ENCODE data around the gene INAVA. TPM values are rescaled to one million over a fixed set of nuclear protein-coding genes. Genes with fewer than 3 reads are reported as not detected.

Gene INAVA
- total RNA-seq, 6 donors from 2014 or later = 8.9 to 21.0 (median 16.3) TPM

GRCh38 chr1:200866116-200866515, 28.6 kb upstream of the INAVA start:
- no peaks in the 10 kb centered on the region for H3K4me1 ChIP-seq
- H3K36me3 ChIP-seq = peaks cover 0 to 10% (median 2%) of the 10 kb centered on the region in 4 donors
- TF ChIP-seq EP300 (IDR thresholded peaks at IDR 0.05) (no peak), CTCF (IDR thresholded peaks at IDR 0.05) (no peak), POLR2AphosphoS5 (IDR thresholded peaks at IDR 0.05) (no peak), POLR2A (IDR thresholded peaks at IDR 0.05) (no peak)
- no peak overlapping the region for H3K4me3 ChIP-seq
- no peaks in the 10 kb centered on the region for H3K9me3 ChIP-seq
- no peaks in the 10 kb centered on the region for H3K27me3 ChIP-seq
- ATAC-seq (ENCODE audit: low FRiP score in 2 of 2) (no peak), DNase-seq (no peak)
- WGBS, 2 donors = 66 to 73% methylated on average over 3 of the region's 3 CpGs
- no peak overlapping the region for H3K27ac ChIP-seq

- no peaks in the 10 kb centered on the region for H3K9me3 ChIP-seq
- no peak overlapping the region for H3K27ac ChIP-seq
- H3K4me3 ChIP-seq = no peak overlapping the region
- ATAC-seq (ENCODE audit: low FRiP score in 2 of 2) (no peak), DNase-seq (no peak)
- TF ChIP-seq POLR2A (IDR thresholded peaks at IDR 0.05) (no peak), POLR2AphosphoS5 (IDR thresholded peaks at IDR 0.05) (no peak), EP300 (IDR thresholded peaks at IDR 0.05) (no peak), CTCF (IDR thresholded peaks at IDR 0.05) (no peak)
- peaks cover 0 to 10% (median 2%) of the 10 kb centered on the region in 4 donors for H3K36me3 ChIP-seq
- H3K27me3 ChIP-seq = no peaks in the 10 kb centered on the region
- WGBS, 2 donors = 33 to 41% methylated on average over 5 of the region's 5 CpGs
- no peaks in the 10 kb centered on the region for H3K4me1 ChIP-seq
These were observed 28.2 kb upstream of the INAVA start for GRCh38 chr1:200866521-200866920.

GRCh38 chr1:200867018-200867811, 27.5 kb upstream of the INAVA start:
- H3K27me3 ChIP-seq = peaks cover 0 to under 1% (median 0%) of the 10 kb centered on the region in 4 donors
- H3K27ac ChIP-seq = no peak overlapping the region
- peaks cover 0 to 10% (median 2%) of the 10 kb centered on the region in 4 donors for H3K36me3 ChIP-seq
- no peaks in the 10 kb centered on the region for H3K4me1 ChIP-seq
- no peak overlapping the region for H3K4me3 ChIP-seq
- no peak for DNase-seq
- WGBS, 2 donors = 61 to 74% methylated on average over 10 to 11 of the region's 11 CpGs
- TF ChIP-seq EP300 (IDR thresholded peaks at IDR 0.05) = no peak
- TF ChIP-seq CTCF (IDR thresholded peaks at IDR 0.05) = no peak
- no peak for TF ChIP-seq POLR2AphosphoS5 (IDR thresholded peaks at IDR 0.05)
- TF ChIP-seq POLR2A (IDR thresholded peaks at IDR 0.05) = no peak
- no peaks in the 10 kb centered on the region for H3K9me3 ChIP-seq
- ATAC-seq (ENCODE audit: low FRiP score in 2 of 2) = no peak

- Histone ChIP-seq H3K4me3 (no peak overlapping the region), H3K27me3 (peaks cover 0 to 19% (median 11%) of the 10 kb centered on the region in 4 donors), H3K36me3 (no peaks in the 10 kb centered on the region), H3K4me1 (peaks cover 12 to 16% (median 13%) of the 10 kb centered on the region in 4 donors), H3K27ac (peak overlapping the region in 1 of 4 donors; percentile 14), H3K9me3 (no peaks in the 10 kb centered on the region)
- DNase-seq (no peak), ATAC-seq (ENCODE audit: low FRiP score in 2 of 2) (no peak)
- 62 to 80% methylated on average over 5 of the region's 5 CpGs for WGBS, 2 donors
- no peak for TF ChIP-seq POLR2AphosphoS5 (IDR thresholded peaks at IDR 0.05)
- no peak for TF ChIP-seq POLR2A (IDR thresholded peaks at IDR 0.05)
- TF ChIP-seq EP300 (IDR thresholded peaks at IDR 0.05) = no peak
- no peak for TF ChIP-seq CTCF (IDR thresholded peaks at IDR 0.05)
These were observed 25.3 kb upstream of the INAVA start for GRCh38 chr1:200869376-200869752.

All from upper lobe of left lung (tissue), 6 donors.